ENCODE data around the gene CCDC178.

DNA sequence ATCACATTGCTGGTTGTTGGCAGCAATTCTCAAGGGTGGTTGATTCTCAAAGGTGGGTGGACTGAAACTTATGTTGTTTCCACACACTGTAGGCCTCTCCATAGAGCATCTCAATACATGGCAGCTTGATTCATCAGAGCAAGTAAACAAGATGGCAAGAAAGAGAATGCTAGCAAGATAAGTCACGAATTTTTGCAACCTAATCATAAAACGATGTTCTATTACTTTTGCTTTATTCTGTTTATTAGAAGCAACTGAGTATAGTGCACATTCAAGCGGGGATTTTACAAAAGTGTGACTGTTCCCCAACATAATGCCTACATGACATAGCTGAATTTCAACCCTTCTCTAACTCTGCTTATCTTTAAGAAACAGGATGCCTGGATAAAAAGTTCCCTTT, 136.2 kb downstream of the CCDC178 start:
- TF ChIP-seq EZH2 (IDR thresholded peaks at IDR 0.05) (no peak), POLR2AphosphoS5 (IDR thresholded peaks at IDR 0.05; ENCODE audit: borderline replicate concordance, low read depth, low read length) (no peak)

All from SK-N-MC (cell line).